Heart left ventricle (tissue), 16 donors: Measurements from ENCODE around the gene HSPA1L. TPM values are rescaled to one million over a fixed set of nuclear protein-coding genes. Genes with fewer than 3 reads are reported as not detected.

Experiments used
- ATAC-seq, 4 donors: fragments of 200-7000 bp; cut with Tn5 transposase; one replicate each; pipeline ENCODE4 v1.9.1; 2020 to 2022; ENCODE audit warnings: moderate library complexity in 4 of 4, mild to moderate bottlenecking in 3 of 4, moderate number of reproducible peaks in 1 of 4
- DNase-seq, 5 donors: peaks; one replicate each; pipeline ENCODE4 v3.0.0-alpha.2; 2020
- H3K27ac ChIP-seq, 12 donors: fragments of 200-600 bp; sonication (generic) in 4 of 12; one replicate each; pipeline versions ENCODE4 v1.5.0 to v1.8.0; 2016 to 2022; ENCODE audit warnings: mild to moderate bottlenecking in 2 of 12
- H3K27me3 ChIP-seq, 9 donors: fragments of 200-600 bp; sonication (generic) in 2 of 9; one replicate each; pipeline versions ENCODE4 v1.5.1 to v1.8.0; 2016 to 2022; ENCODE audit warnings: mild to moderate bottlenecking in 3 of 9
- H3K36me3 ChIP-seq, 9 donors: fragments of 200-600 bp; sonication (generic) in 2 of 9; one replicate each; pipeline versions ENCODE4 v1.5.0 to v1.8.0; 2018 to 2022; ENCODE audit warnings: mild to moderate bottlenecking in 2 of 9
- H3K4me1 ChIP-seq, 12 donors: fragments of 200-600 bp; sonication (generic) in 4 of 12; one replicate each; pipeline versions ENCODE4 v1.5.0 to v1.8.0; 2016 to 2022; ENCODE audit warnings: mild to moderate bottlenecking in 3 of 12
- H3K4me3 ChIP-seq, 12 donors: fragments of 200-600 bp; sonication (generic) in 4 of 12; one replicate each; pipeline versions ENCODE4 v1.5.0 to v1.8.0; 2017 to 2022; ENCODE audit warnings: mild to moderate bottlenecking in 9 of 12, moderate library complexity in 4 of 12
- H3K9me3 ChIP-seq, 12 donors: fragments of 200-600 bp; sonication (generic) in 4 of 12; one replicate each; pipeline versions ENCODE4 v1.5.0 to v1.8.0; 2016 to 2022; ENCODE audit warnings: mild to moderate bottlenecking in 1 of 12
- CTCF ChIP-seq, 12 donors: fragments of 200-600 bp; sonication (generic) in 4 of 12; IDR thresholded peaks; one replicate each; pipeline versions ENCODE4 v1.5.0 to v1.8.0; 2018 to 2022; ENCODE audit warnings: antibody characterized with exemption in 12 of 12, mild to moderate bottlenecking in 5 of 12
- POLR2A ChIP-seq, 2 donors: fragments of 450-650 bp; IDR thresholded peaks; one replicate each; pipeline ENCODE4 v1.6.1; 2017; ENCODE audit warnings: antibody characterized with exemption in 2 of 2, mild to moderate bottlenecking in 2 of 2, moderate library complexity in 2 of 2
- WGBS, 4 donors: extraction: QIAGEN DNeasy Blood & Tissue Kit in 2 of 4; methylation state at CpG; one replicate each; pipeline versions ENCODE4 v1.1.5 to v1.1.7; 2013 to 2018; 5-methylcytosine and 5-hydroxymethylcytosine counted together
- intact Hi-C, 10 donors: fragments of 100-400 bp; cut with DNase I; formaldehyde crosslinking; loops; one replicate each; pipeline versions ENCODE4 v1.11.1 to v1.14.2; 2022
- polyA plus RNA-seq, 2 donors: library from polyadenylated mRNA; stranded (reverse); fragments of 200-250 nt; gene quantifications; one replicate each; pipeline ENCODE4 v1.2.3, GENCODE V29; 2013
- total RNA-seq, 9 donors: library from RNA; depleted of rRNA in 2 of 9; stranded (reverse); fragments of >200 nt in 2 of 9; fragmentation: NEBNext Ultra II Directional in 3 of 9; extraction: Animal tissue kit (Norgen Biotek cat#: 25700) in 3 of 9; gene quantifications; one replicate each; pipeline versions ENCODE4 v1.1.0 to v1.2.4, GENCODE V29; 2016 to 2023
- donor health status: ischemic (EF 13 %, LVEDD 7.1; RV severe dilation, severe dysfunction).
- donor health status: healthy with polysubstance abuse.
- donor health status: DM: no; HTN: yes; CAD: no.
- donor health status: DM: no; HTN: no; CAD: no.
- donor health status: ischemic (EF 25% LVEDD 6.9; RV normal size, moderate dysfunction).
- donor health status: ischemic (EF 25% LVEDD 5.7; RV mildly dilated, moderate dysfunction).
- donor health status: healthy.
- donor health status: DM: yes; HTN: yes; CAD: no.
- donor health status: ischemic (EF 35%, LVEDD 5.7; RV mildly dilated, moderate dysfunction).
- donor health status: nonischemic (EF 11% LVEDD 7.7; RV severe dilation, severe dysfunction).
- donor health status: DM: yes; HTN: yes; CAD: no.
- donor health status: PGD.
- donor health status: ischemic (EF 29% LVEDD 5.4; RV normal size, mild dysfunction).
- donor health status: nonischemic (EF 23%, LVEDD 6.1; RV moderate dilation, normal function).

The HSPA1L gene
- total and polyA plus RNA-seq, 11 donors: 0.95 to 3.6 (median 1.8) TPM

GRCh38 chr6:31791324-31792089 is 23.6 kb downstream of the HSPA1L start:
- Histone ChIP-seq H3K27me3 (no peaks in the 10 kb centered on the region), H3K27ac (no peak overlapping the region), H3K4me1 (peaks cover 0 to 33% (median 18%) of the 10 kb centered on the region in 12 donors), H3K9me3 (no peaks in the 10 kb centered on the region), H3K36me3 (peaks cover 0 to 53% (median 33%) of the 10 kb centered on the region in 9 donors), H3K4me3 (no peak overlapping the region)
- DNase-seq (no peak), ATAC-seq (no peak)
- 67 to 72% (median 70%) methylated on average over 12 of the region's 12 CpGs for WGBS, 4 donors
- no peak for TF ChIP-seq POLR2A (IDR thresholded peaks at IDR 0.05)
- TF ChIP-seq CTCF (IDR thresholded peaks at IDR 0.05): peak; percentile 24 to 61 (median 40)
- intact Hi-C loops: loop anchor here in 2 of 10 donors (5.0 to 10.0 kb wide), 2 partner anchors 41 to 57 kb away; partner anchors contain the start of gene CLIC1 (in 1 of the 2)

- no peak overlapping the region for H3K4me3 ChIP-seq
- DNase-seq (no peak), ATAC-seq (no peak)
- no peaks in the 10 kb centered on the region for H3K4me1 ChIP-seq
- no peaks in the 10 kb centered on the region for H3K9me3 ChIP-seq
- TF ChIP-seq CTCF (IDR thresholded peaks at IDR 0.05) (no peak), POLR2A (IDR thresholded peaks at IDR 0.05) (no peak)
- H3K27ac ChIP-seq: no peak overlapping the region
- WGBS, 4 donors: 96 to 98% (median 96%) methylated on average over 10 to 11 of the region's 11 CpGs
- intact Hi-C loops: no loop called here
- no peaks in the 10 kb centered on the region for H3K27me3 ChIP-seq
- peaks cover 0 to 81% (median 65%) of the 10 kb centered on the region in 9 donors for H3K36me3 ChIP-seq
Observed at GRCh38 chr6:31785475-31785874, 29.6 kb downstream of the HSPA1L start.

- no peak overlapping the region for H3K27ac ChIP-seq
- H3K9me3 ChIP-seq: no peaks in the 10 kb centered on the region
- WGBS, 4 donors: 93 to 96% (median 96%) methylated on average over 15 of the region's 15 CpGs
- TF ChIP-seq CTCF (IDR thresholded peaks at IDR 0.05): no peak
- no peak for TF ChIP-seq POLR2A (IDR thresholded peaks at IDR 0.05)
- peaks cover 0 to 83% (median 69%) of the 10 kb centered on the region in 9 donors for H3K36me3 ChIP-seq
- DNase-seq (peak in 1 of 5 donors; percentile 11), ATAC-seq (no peak)
- H3K27me3 ChIP-seq: no peaks in the 10 kb centered on the region
- no peak overlapping the region for H3K4me3 ChIP-seq
- H3K4me1 ChIP-seq: no peaks in the 10 kb centered on the region
- intact Hi-C loops: no loop called here
Observed at GRCh38 chr6:31784098-31784925, 30.8 kb downstream of the HSPA1L start.
